PFSK-1 (cell line): Measurements from ENCODE around the gene PRDM1.

Source experiments
- FOXP2 ChIP-seq: optimal IDR thresholded peaks from 2 replicates; pipeline ENCODE3; 2011; ENCODE audit warnings: borderline replicate concordance, control low read depth, inconsistent platforms; ENCODE audit not compliant: insufficient read depth; ENCODE audit errors: extremely low read length, extremely low read depth
- POLR2AphosphoS5 ChIP-seq: IDR thresholded peaks from 2 replicates; pipeline ENCODE4 v1.6.1; 2012; ENCODE audit warnings: low read depth, mild to moderate bottlenecking, control low read depth, low read length, moderate library complexity
- REST ChIP-seq, 2 experiments: IDR thresholded peaks; 2 replicates each; pipeline versions ENCODE4 v1.6.1 to v1.8.0; 2011 to 2012; ENCODE audit warnings: low read depth in 2 of 2, low read length in 2 of 2, control low read depth in 1 of 2, inconsistent platforms in 1 of 2, mild to moderate bottlenecking in 1 of 2, moderate library complexity in 1 of 2; ENCODE audit not compliant: insufficient read depth in 1 of 2
- SIN3A ChIP-seq: IDR thresholded peaks from 2 replicates; pipeline ENCODE4 v1.6.1; 2012; ENCODE audit warnings: mild to moderate bottlenecking, low read length, moderate library complexity, borderline replicate concordance; ENCODE audit not compliant: insufficient read depth
- TAF1 ChIP-seq: IDR thresholded peaks from 2 replicates; pipeline ENCODE4 v1.6.1; 2012; ENCODE audit warnings: low read length, control low read depth, borderline replicate concordance; ENCODE audit not compliant: insufficient read depth

PRDM1 gene

GRCh38 chr6:106051226-106051625, 34.9 kb upstream of the PRDM1 start:
- TF ChIP-seq TAF1 (no peak), POLR2AphosphoS5 (no peak), FOXP2 (no peak), SIN3A (no peak), REST (IDR thresholded peaks at IDR 0.05; ENCODE audit: insufficient read depth in 1 of 2, low read depth in 2 of 2, low read length in 2 of 2) (no peak)

- TF ChIP-seq POLR2AphosphoS5 = no peak
- no peak for TF ChIP-seq FOXP2
- no peak for TF ChIP-seq REST (IDR thresholded peaks at IDR 0.05; ENCODE audit: insufficient read depth in 1 of 2, low read depth in 2 of 2, low read length in 2 of 2)
- no peak for TF ChIP-seq TAF1
- TF ChIP-seq SIN3A = no peak
Measured at GRCh38 chr6:106053484-106054205, 32.5 kb upstream of the PRDM1 start.

- TF ChIP-seq POLR2AphosphoS5 (no peak), SIN3A (no peak), FOXP2 (no peak), TAF1 (no peak), REST (IDR thresholded peaks at IDR 0.05; ENCODE audit: insufficient read depth in 1 of 2, low read depth in 2 of 2, low read length in 2 of 2) (no peak)
Measured at GRCh38 chr6:106055489-106055888, 30.6 kb upstream of the PRDM1 start.

- no peak for TF ChIP-seq REST (IDR thresholded peaks at IDR 0.05; ENCODE audit: insufficient read depth in 1 of 2, low read depth in 2 of 2, low read length in 2 of 2)
- TF ChIP-seq POLR2AphosphoS5 = no peak
- no peak for TF ChIP-seq FOXP2
- TF ChIP-seq SIN3A = no peak
- no peak for TF ChIP-seq TAF1
Measured at GRCh38 chr6:106056060-106056745, 29.9 kb upstream of the PRDM1 start.
